Measurements from ENCODE around the gene DDX3X. TPM values are rescaled to one million over a fixed set of nuclear protein-coding genes. Genes with fewer than 3 reads are reported as not detected.

The DDX3X gene
- total RNA-seq, 2 donors from 2014 or later, result 218 to 274 TPM

GRCh38 chrX:41289095-41289494 lies 44.9 kb upstream of the DDX3X start:
- WGBS, 2 experiments (ENCODE audit: insufficient coverage in 1 of 2, insufficient read length in 1 of 2), result 91% methylated on average over 3 of the region's 3 CpGs; no CpG with 5 or more reads in 1 of the 2 experiments
- Histone ChIP-seq H3K27me3 (ENCODE audit: control insufficient read depth, insufficient read depth, low read length, poor library complexity, severe bottlenecking) (no peaks in the 10 kb centered on the region), H3K4me1 (ENCODE audit: control insufficient read depth, insufficient read depth, low read length) (no peaks in the 10 kb centered on the region), H3K36me3 (ENCODE audit: control insufficient read depth, insufficient read depth, low read length) (no peaks in the 10 kb centered on the region), H3K4me3 (ENCODE audit: low read length) (no peak overlapping the region), H3K9ac (ENCODE audit: extremely low read depth, low read length, poor library complexity, severe bottlenecking) (no peak overlapping the region), H3K27ac (ENCODE audit: low read depth, low read length) (peak overlapping the region; percentile 38), H3K9me3 (ENCODE audit: control insufficient read depth, low read length) (no peaks in the 10 kb centered on the region)
- H3K27me3 Mint-ChIP-seq (ENCODE audit: insufficient read depth), result no peaks in the 10 kb centered on the region
- H3K9me3 Mint-ChIP-seq, result peaks cover 42% of the 10 kb centered on the region
- no peak for TF ChIP-seq CTCF (conservative IDR thresholded peaks at IDR 0.05)
- DNase-seq, result no peak
- peaks cover 6% of the 10 kb centered on the region for H3K4me1 Mint-ChIP-seq
- no peaks in the 10 kb centered on the region for H3K36me3 Mint-ChIP-seq (ENCODE audit: low read depth)
- H3K27ac Mint-ChIP-seq, result no peak overlapping the region
- no peak overlapping the region for H3K4me3 Mint-ChIP-seq

GRCh38 chrX:41291309-41291708 lies 42.7 kb upstream of the DDX3X start:
- Mint-ChIP-seq H3K27ac (peak overlapping the region; percentile 69), H3K4me3 (no peak overlapping the region), H3K9me3 (peaks cover 45% of the 10 kb centered on the region), H3K36me3 (ENCODE audit: low read depth) (no peaks in the 10 kb centered on the region), H3K27me3 (ENCODE audit: insufficient read depth) (no peaks in the 10 kb centered on the region), H3K4me1 (peaks cover 6% of the 10 kb centered on the region)
- Histone ChIP-seq H3K9ac (ENCODE audit: extremely low read depth, low read length, poor library complexity, severe bottlenecking) (no peak overlapping the region), H3K27me3 (ENCODE audit: control insufficient read depth, insufficient read depth, low read length, poor library complexity, severe bottlenecking) (no peaks in the 10 kb centered on the region), H3K4me3 (ENCODE audit: low read length) (no peak overlapping the region), H3K4me1 (ENCODE audit: control insufficient read depth, insufficient read depth, low read length) (no peaks in the 10 kb centered on the region), H3K9me3 (ENCODE audit: control insufficient read depth, low read length) (no peaks in the 10 kb centered on the region), H3K27ac (ENCODE audit: low read depth, low read length) (no peak overlapping the region), H3K36me3 (ENCODE audit: control insufficient read depth, insufficient read depth, low read length) (no peaks in the 10 kb centered on the region)
- peak; percentile 70 for DNase-seq
- TF ChIP-seq CTCF (conservative IDR thresholded peaks at IDR 0.05), result no peak

- no peaks in the 10 kb centered on the region for H3K4me1 ChIP-seq (ENCODE audit: control insufficient read depth, insufficient read depth, low read length)
- Mint-ChIP-seq H3K4me3 (no peak overlapping the region), H3K36me3 (ENCODE audit: low read depth) (no peaks in the 10 kb centered on the region), H3K9me3 (peaks cover 43% of the 10 kb centered on the region), H3K27ac (no peak overlapping the region), H3K4me1 (peaks cover 6% of the 10 kb centered on the region), H3K27me3 (ENCODE audit: insufficient read depth) (no peaks in the 10 kb centered on the region)
- H3K9ac ChIP-seq (ENCODE audit: extremely low read depth, low read length, poor library complexity, severe bottlenecking), result no peak overlapping the region
- no peaks in the 10 kb centered on the region for H3K27me3 ChIP-seq (ENCODE audit: control insufficient read depth, insufficient read depth, low read length, poor library complexity, severe bottlenecking)
- no peaks in the 10 kb centered on the region for H3K36me3 ChIP-seq (ENCODE audit: control insufficient read depth, insufficient read depth, low read length)
- WGBS, 2 experiments (ENCODE audit: insufficient coverage in 1 of 2, insufficient read length in 1 of 2), result 84% methylated on average over 6 of the region's 6 CpGs; no CpG with 5 or more reads in 1 of the 2 experiments
- H3K27ac ChIP-seq (ENCODE audit: low read depth, low read length), result no peak overlapping the region
- H3K9me3 ChIP-seq (ENCODE audit: control insufficient read depth, low read length), result no peaks in the 10 kb centered on the region
- peak; percentile 70 for TF ChIP-seq CTCF (conservative IDR thresholded peaks at IDR 0.05)
- DNase-seq, result peak; percentile 82
- no peak overlapping the region for H3K4me3 ChIP-seq (ENCODE audit: low read length)
Observed at GRCh38 chrX:41293269-41293668, 40.7 kb upstream of the DDX3X start.
